Measurements from ENCODE around the gene TSSK6. TPM values are rescaled to one million over a fixed set of nuclear protein-coding genes. Genes with fewer than 3 reads are reported as not detected.

TSSK6 gene
- total and polyA plus RNA-seq, 12 donors: 0.23 to 1.2 (median 0.45) TPM; not detected in 1

- Histone ChIP-seq H3K36me3 (no peaks in the 10 kb centered on the region), H3K27me3 (peaks cover 0 to 22% (median 10%) of the 10 kb centered on the region in 7 donors), H3K4me1 (peaks cover 0 to 8% (median 0%) of the 10 kb centered on the region in 9 donors), H3K27ac (no peak overlapping the region), H3K9me3 (peaks cover 0 to 4% (median 0%) of the 10 kb centered on the region in 11 donors), H3K4me3 (no peak overlapping the region)
- ATAC-seq (no peak), DNase-seq (no peak)
- no peak for TF ChIP-seq CTCF (IDR thresholded peaks at IDR 0.05)
- 85 to 94% methylated on average over 10 of the region's 10 CpGs for WGBS, 2 donors
- intact Hi-C loops (cut with DNase I): loop anchor here in 2 of 10 donors (2.0 kb wide), 1 partner anchor 21 kb away; no protein-coding TSS in a partner anchor
These were observed 38.3 kb upstream of the TSSK6 start for GRCh38 chr19:19553670-19554069.

- intact Hi-C loops (cut with DNase I): loop anchor here in 1 of 10 donors (2.0 kb wide), 1 partner anchor 20 kb away; no protein-coding TSS in a partner anchor
- peaks cover 0 to 22% (median 10%) of the 10 kb centered on the region in 7 donors for H3K27me3 ChIP-seq
- no peak overlapping the region for H3K4me3 ChIP-seq
- peaks cover 0 to 9% (median 5%) of the 10 kb centered on the region in 9 donors for H3K4me1 ChIP-seq
- TF ChIP-seq CTCF (IDR thresholded peaks at IDR 0.05): peak; percentile 25 to 66 (median 48)
- ATAC-seq (peak in 2 of 8 donors; percentile 34 to 42), DNase-seq (no peak)
- WGBS, 2 donors: 38 to 50% methylated on average over 6 of the region's 6 CpGs
- no peaks in the 10 kb centered on the region for H3K36me3 ChIP-seq
- peaks cover 0 to 4% (median 0%) of the 10 kb centered on the region in 11 donors for H3K9me3 ChIP-seq
- no peak overlapping the region for H3K27ac ChIP-seq
These were observed 37.5 kb upstream of the TSSK6 start for GRCh38 chr19:19552798-19553197.

- Histone ChIP-seq H3K36me3 (no peaks in the 10 kb centered on the region), H3K4me1 (peaks cover 0 to 18% (median 11%) of the 10 kb centered on the region in 9 donors), H3K27ac (no peak overlapping the region), H3K9me3 (peaks cover 0 to 4% (median 0%) of the 10 kb centered on the region in 11 donors), H3K4me3 (no peak overlapping the region), H3K27me3 (peaks cover 0 to 25% (median 16%) of the 10 kb centered on the region in 7 donors)
- no peak for ATAC-seq
- DNase-seq: no peak
- WGBS, 2 donors: 75 to 76% methylated on average over 14 of the region's 14 CpGs
- no peak for TF ChIP-seq CTCF (IDR thresholded peaks at IDR 0.05)
- intact Hi-C loops (cut with DNase I): loop anchor here in 1 of 10 donors (2.0 kb wide), 1 partner anchor 19 kb away; no protein-coding TSS in a partner anchor
These were observed 36.5 kb upstream of the TSSK6 start for GRCh38 chr19:19551853-19552192.

GRCh38 chr19:19550972-19551852 lies 35.9 kb upstream of the TSSK6 start:
- DNase-seq (no peak), ATAC-seq (no peak)
- intact Hi-C loops (cut with DNase I): no loop called here
- no peaks in the 10 kb centered on the region for H3K36me3 ChIP-seq
- 68 to 74% methylated on average over 10 of the region's 10 CpGs for WGBS, 2 donors
- H3K27ac ChIP-seq: no peak overlapping the region
- H3K27me3 ChIP-seq: peaks cover 0 to 28% (median 21%) of the 10 kb centered on the region in 7 donors
- H3K9me3 ChIP-seq: peaks cover 0 to 4% (median 0%) of the 10 kb centered on the region in 11 donors
- peaks cover 0 to 23% (median 15%) of the 10 kb centered on the region in 9 donors for H3K4me1 ChIP-seq
- no peak overlapping the region for H3K4me3 ChIP-seq
- TF ChIP-seq CTCF (IDR thresholded peaks at IDR 0.05): no peak

Data from heart right ventricle (tissue), 16 donors.